ENCODE measurements around the gene RANBP10. TPM values are rescaled to one million over a fixed set of nuclear protein-coding genes. Genes with fewer than 3 reads are reported as not detected.

RANBP10 gene
- total and polyA plus RNA-seq, 2 of the 13 experiments (the other 11 are each of a cell fraction or from before 2014, with no cell fraction given), result 9.2 to 22.7 TPM

DNA sequence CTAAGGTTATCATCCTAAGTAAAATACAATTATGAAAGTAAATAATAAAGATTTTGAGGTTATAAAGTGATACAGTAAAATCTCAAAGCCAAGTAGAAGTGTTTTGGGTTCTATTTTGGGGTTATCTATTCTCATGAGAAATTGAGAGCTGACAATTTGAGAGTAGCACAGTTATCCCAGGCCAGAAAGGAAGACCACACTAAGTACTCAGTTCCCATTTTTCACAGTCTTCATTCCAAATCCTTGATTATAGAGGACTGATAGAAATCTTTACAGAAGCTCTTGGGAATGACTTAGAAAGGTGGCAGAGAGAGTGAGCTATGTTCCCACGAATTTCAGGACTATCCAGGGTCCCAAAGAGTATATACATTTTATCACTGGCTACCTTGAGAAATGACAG lies 91.8 kb downstream of the RANBP10 start (continued):
- TF ChIP-seq, protein P1, sequence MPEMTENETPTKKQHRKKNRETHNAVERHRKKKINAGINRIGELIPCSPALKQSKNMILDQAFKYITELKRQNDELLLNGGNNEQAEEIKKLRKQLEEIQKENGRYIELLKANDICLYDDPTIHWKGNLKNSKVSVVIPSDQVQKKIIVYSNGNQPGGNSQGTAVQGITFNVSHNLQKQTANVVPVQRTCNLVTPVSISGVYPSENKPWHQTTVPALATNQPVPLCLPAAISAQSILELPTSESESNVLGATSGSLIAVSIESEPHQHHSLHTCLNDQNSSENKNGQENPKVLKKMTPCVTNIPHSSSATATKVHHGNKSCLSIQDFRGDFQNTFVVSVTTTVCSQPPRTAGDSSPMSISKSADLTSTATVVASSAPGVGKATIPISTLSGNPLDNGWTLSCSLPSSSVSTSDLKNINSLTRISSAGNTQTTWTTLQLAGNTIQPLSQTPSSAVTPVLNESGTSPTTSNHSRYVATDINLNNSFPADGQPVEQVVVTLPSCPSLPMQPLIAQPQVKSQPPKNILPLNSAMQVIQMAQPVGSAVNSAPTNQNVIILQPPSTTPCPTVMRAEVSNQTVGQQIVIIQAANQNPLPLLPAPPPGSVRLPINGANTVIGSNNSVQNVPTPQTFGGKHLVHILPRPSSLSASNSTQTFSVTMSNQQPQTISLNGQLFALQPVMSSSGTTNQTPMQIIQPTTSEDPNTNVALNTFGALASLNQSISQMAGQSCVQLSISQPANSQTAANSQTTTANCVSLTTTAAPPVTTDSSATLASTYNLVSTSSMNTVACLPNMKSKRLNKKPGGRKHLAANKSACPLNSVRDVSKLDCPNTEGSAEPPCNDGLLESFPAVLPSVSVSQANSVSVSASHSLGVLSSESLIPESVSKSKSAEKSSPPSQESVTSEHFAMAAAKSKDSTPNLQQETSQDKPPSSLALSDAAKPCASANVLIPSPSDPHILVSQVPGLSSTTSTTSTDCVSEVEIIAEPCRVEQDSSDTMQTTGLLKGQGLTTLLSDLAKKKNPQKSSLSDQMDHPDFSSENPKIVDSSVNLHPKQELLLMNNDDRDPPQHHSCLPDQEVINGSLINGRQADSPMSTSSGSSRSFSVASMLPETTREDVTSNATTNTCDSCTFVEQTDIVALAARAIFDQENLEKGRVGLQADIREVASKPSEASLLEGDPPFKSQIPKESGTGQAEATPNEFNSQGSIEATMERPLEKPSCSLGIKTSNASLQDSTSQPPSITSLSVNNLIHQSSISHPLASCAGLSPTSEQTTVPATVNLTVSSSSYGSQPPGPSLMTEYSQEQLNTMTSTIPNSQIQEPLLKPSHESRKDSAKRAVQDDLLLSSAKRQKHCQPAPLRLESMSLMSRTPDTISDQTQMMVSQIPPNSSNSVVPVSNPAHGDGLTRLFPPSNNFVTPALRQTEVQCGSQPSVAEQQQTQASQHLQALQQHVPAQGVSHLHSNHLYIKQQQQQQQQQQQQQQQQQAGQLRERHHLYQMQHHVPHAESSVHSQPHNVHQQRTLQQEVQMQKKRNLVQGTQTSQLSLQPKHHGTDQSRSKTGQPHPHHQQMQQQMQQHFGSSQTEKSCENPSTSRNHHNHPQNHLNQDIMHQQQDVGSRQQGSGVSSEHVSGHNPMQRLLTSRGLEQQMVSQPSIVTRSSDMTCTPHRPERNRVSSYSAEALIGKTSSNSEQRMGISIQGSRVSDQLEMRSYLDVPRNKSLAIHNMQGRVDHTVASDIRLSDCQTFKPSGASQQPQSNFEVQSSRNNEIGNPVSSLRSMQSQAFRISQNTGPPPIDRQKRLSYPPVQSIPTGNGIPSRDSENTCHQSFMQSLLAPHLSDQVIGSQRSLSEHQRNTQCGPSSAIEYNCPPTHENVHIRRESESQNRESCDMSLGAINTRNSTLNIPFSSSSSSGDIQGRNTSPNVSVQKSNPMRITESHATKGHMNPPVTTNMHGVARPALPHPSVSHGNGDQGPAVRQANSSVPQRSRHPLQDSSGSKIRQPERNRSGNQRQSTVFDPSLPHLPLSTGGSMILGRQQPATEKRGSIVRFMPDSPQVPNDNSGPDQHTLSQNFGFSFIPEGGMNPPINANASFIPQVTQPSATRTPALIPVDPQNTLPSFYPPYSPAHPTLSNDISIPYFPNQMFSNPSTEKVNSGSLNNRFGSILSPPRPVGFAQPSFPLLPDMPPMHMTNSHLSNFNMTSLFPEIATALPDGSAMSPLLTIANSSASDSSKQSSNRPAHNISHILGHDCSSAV (CRISPR knock-in tag; IDR thresholded peaks at IDR 0.05; ENCODE audit: borderline replicate concordance), result no peak
- TF ChIP-seq ZNF879 (CRISPR knock-in tag; IDR thresholded peaks at IDR 0.05) (no peak), HMGA1 (CRISPR knock-in tag; conservative IDR thresholded peaks at IDR 0.05) (no peak), ELF4 (CRISPR knock-in tag; IDR thresholded peaks at IDR 0.05; ENCODE audit: borderline replicate concordance) (no peak)
- TF ChIP-seq, protein P2, sequence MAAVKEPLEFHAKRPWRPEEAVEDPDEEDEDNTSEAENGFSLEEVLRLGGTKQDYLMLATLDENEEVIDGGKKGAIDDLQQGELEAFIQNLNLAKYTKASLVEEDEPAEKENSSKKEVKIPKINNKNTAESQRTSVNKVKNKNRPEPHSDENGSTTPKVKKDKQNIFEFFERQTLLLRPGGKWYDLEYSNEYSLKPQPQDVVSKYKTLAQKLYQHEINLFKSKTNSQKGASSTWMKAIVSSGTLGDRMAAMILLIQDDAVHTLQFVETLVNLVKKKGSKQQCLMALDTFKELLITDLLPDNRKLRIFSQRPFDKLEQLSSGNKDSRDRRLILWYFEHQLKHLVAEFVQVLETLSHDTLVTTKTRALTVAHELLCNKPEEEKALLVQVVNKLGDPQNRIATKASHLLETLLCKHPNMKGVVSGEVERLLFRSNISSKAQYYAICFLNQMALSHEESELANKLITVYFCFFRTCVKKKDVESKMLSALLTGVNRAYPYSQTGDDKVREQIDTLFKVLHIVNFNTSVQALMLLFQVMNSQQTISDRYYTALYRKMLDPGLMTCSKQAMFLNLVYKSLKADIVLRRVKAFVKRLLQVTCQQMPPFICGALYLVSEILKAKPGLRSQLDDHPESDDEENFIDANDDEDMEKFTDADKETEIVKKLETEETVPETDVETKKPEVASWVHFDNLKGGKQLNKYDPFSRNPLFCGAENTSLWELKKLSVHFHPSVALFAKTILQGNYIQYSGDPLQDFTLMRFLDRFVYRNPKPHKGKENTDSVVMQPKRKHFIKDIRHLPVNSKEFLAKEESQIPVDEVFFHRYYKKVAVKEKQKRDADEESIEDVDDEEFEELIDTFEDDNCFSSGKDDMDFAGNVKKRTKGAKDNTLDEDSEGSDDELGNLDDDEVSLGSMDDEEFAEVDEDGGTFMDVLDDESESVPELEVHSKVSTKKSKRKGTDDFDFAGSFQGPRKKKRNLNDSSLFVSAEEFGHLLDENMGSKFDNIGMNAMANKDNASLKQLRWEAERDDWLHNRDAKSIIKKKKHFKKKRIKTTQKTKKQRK (IDR thresholded peaks at IDR 0.05; ENCODE audit: low read length), result no peak

Measured in HepG2 (cell line).